Measurements from ENCODE around the gene GDF15.
"Not testable (repeated sequence)": the region's sequence is repeated elsewhere in the genome, so short reads cannot be mapped to it uniquely, and the experiment has no call there.

Gene GDF15

GRCh38 chr19:18351544-18351943 is 34.4 kb upstream of the GDF15 start:
- TF ChIP-seq CTCF (IDR thresholded peaks at IDR 0.05), result no peak
- Histone ChIP-seq H3K4me3 (no peak overlapping the region), H3K27ac (no peak overlapping the region)
- no peak for DNase-seq (ENCODE audit: low spot score)

GRCh38 chr19:18353378-18354005 is 32.5 kb upstream of the GDF15 start:
- H3K4me3 ChIP-seq, result no peak overlapping the region
- DNase-seq (ENCODE audit: low spot score), result no peak
- no peak for TF ChIP-seq CTCF (IDR thresholded peaks at IDR 0.05)
- H3K27ac ChIP-seq, result no peak overlapping the region

GRCh38 chr19:18354743-18355142 is 31.2 kb upstream of the GDF15 start:
- H3K27ac ChIP-seq, H3K4me3 ChIP-seq: not testable (repeated sequence)

GRCh38 chr19:18357041-18357440 is 28.9 kb upstream of the GDF15 start:
- Histone ChIP-seq H3K4me3 (no peak overlapping the region), H3K27ac (no peak overlapping the region)
- DNase-seq (ENCODE audit: low spot score), result no peak
- no peak for TF ChIP-seq CTCF (IDR thresholded peaks at IDR 0.05)

More at GRCh38 chr19:18354743-18355142, 31.2 kb upstream of the GDF15 start:
- DNase-seq (ENCODE audit: low spot score), result not testable (repeated sequence)

- no peak for DNase-seq (ENCODE audit: low spot score)
- Histone ChIP-seq H3K27ac (no peak overlapping the region), H3K4me3 (no peak overlapping the region)
- TF ChIP-seq CTCF (IDR thresholded peaks at IDR 0.05), result no peak
Measured at GRCh38 chr19:18361646-18362045, 24.3 kb upstream of the GDF15 start.

- TF ChIP-seq CTCF (IDR thresholded peaks at IDR 0.05), result no peak
- no peak for DNase-seq (ENCODE audit: low spot score)
- Histone ChIP-seq H3K27ac (no peak overlapping the region), H3K4me3 (no peak overlapping the region)
Measured at GRCh38 chr19:18362934-18363542, 22.9 kb upstream of the GDF15 start.

GRCh38 chr19:18363787-18364186 is 22.2 kb upstream of the GDF15 start:
- TF ChIP-seq CTCF (IDR thresholded peaks at IDR 0.05), result no peak
- Histone ChIP-seq H3K4me3 (no peak overlapping the region), H3K27ac (no peak overlapping the region)
- no peak for DNase-seq (ENCODE audit: low spot score)

GRCh38 chr19:18364277-18364825 is 21.6 kb upstream of the GDF15 start:
- DNase-seq (ENCODE audit: low spot score), result not testable (repeated sequence)
- peak overlapping the region; percentile 57 to 75 for H3K27ac ChIP-seq
- H3K4me3 ChIP-seq, result peak overlapping the region; percentile 25

Measured in coronary artery (tissue), 2 donors.